A673 (cell line): ENCODE measurements around the gene SNAP91. TPM values are rescaled to one million over a fixed set of nuclear protein-coding genes. Genes with fewer than 3 reads are reported as not detected.
"Not testable (repeated sequence)": the region's sequence is repeated elsewhere in the genome, so short reads cannot be mapped to it uniquely, and the experiment has no call there.

Experiments
- BruUV-seq: library from RNA; stranded (reverse); fragments of 400-500 nt; replicated peaks from 2 replicates; lab custom pipeline; 2021; lab: Mats Ljungman, UMichigan
- CTCF ChIA-PET: fragments of 300-600 bp; sonication (Branson Sonifier 250); formaldehyde crosslinking; loops from one replicate; lab custom pipeline; 2022; ENCODE audit warnings: antibody characterized with exemption; lab: Charles Lee
- POLR2A ChIA-PET: fragments of 300-600 bp; sonication (Branson Sonifier 250); formaldehyde crosslinking; loops from one replicate; lab custom pipeline; 2022; ENCODE audit warnings: antibody characterized with exemption; ENCODE audit not compliant: low non-redundant PET; lab: Charles Lee
- DNase-seq: peaks from one replicate; pipeline ENCODE4 v3.0.0-alpha.2; 2015; ENCODE audit warnings: low spot score
- H3K27ac ChIP-seq: fragments of 200-600 bp; sonication (generic); 2 replicates; pipeline ENCODE4 v1.5.1; 2016; ENCODE audit warnings: mixed run types, low read depth, mild to moderate bottlenecking, mixed read lengths, antibody characterized with exemption, low read length; ENCODE audit not compliant: poor library complexity, severe bottlenecking
- H3K27me3 ChIP-seq: fragments of 200-600 bp; sonication (generic); replicated peaks from 2 replicates; pipeline ENCODE4 v1.6.1; 2017; ENCODE audit warnings: mixed run types, low read depth, mild to moderate bottlenecking, mixed read lengths, antibody characterized with exemption, low read length; ENCODE audit not compliant: insufficient read depth, poor library complexity
- H3K36me3 ChIP-seq: fragments of 200-600 bp; sonication (generic); 2 replicates; pipeline ENCODE4 v1.6.1; 2016; ENCODE audit warnings: mixed run types, mild to moderate bottlenecking, mixed read lengths, antibody characterized with exemption, low read length; ENCODE audit not compliant: insufficient read depth, poor library complexity, severe bottlenecking
- H3K4me1 ChIP-seq: fragments of 200-600 bp; sonication (generic); 2 replicates; pipeline ENCODE4 v1.6.1; 2017; ENCODE audit warnings: mixed run types, mild to moderate bottlenecking, mixed read lengths, antibody characterized with exemption, low read length; ENCODE audit not compliant: insufficient read depth, poor library complexity, severe bottlenecking
- H3K4me3 ChIP-seq: fragments of 200-600 bp; sonication (generic); 2 replicates; pipeline ENCODE4 v1.5.1; 2016; ENCODE audit warnings: low read depth, mixed run types, mild to moderate bottlenecking, mixed read lengths, low read length; ENCODE audit not compliant: poor library complexity, severe bottlenecking
- H3K9me3 ChIP-seq: fragments of 200-600 bp; sonication (generic); 2 replicates; pipeline ENCODE4 v1.6.1; 2016; ENCODE audit warnings: mixed run types, low read depth, mild to moderate bottlenecking, mixed read lengths, antibody characterized with exemption, low read length; ENCODE audit not compliant: poor library complexity, severe bottlenecking
- EZH2 ChIP-seq: fragments of 200-600 bp; sonication (generic); IDR thresholded peaks from 2 replicates; pipeline ENCODE4 v1.6.1; 2017; ENCODE audit warnings: borderline replicate concordance, low read depth, mild to moderate bottlenecking, mixed read lengths, antibody characterized with exemption, low read length; ENCODE audit not compliant: poor library complexity, severe bottlenecking
- intact Hi-C: fragments of 100-400 bp; cut with micrococcal nuclease; formaldehyde crosslinking; loops from one replicate; pipeline ENCODE4 v1.10.0; 2022; ENCODE audit not compliant: unreplicated experiment
- total RNA-seq: library from RNA; stranded (reverse); gene quantifications from 2 replicates; pipeline ENCODE4 v1.2.3, GENCODE V29; 2021
- TF ChIP-seq, protein P1 (sequence below): fragments of 300-800, 200-600 bp; sonication (generic); conservative IDR thresholded peaks from 2 replicates; pipeline ENCODE4 v1.5.1; 2017; ENCODE audit warnings: low read depth, mild to moderate bottlenecking, antibody characterized with exemption, low read length, moderate library complexity, mixed read lengths

SNAP91 gene
- total RNA-seq, 1 experiment from 2014 or later = 0.62 TPM

- Histone ChIP-seq H3K36me3 (no peaks in the 10 kb centered on the region), H3K4me1 (no peaks in the 10 kb centered on the region), H3K9me3 (no peaks in the 10 kb centered on the region), H3K4me3 (no peak overlapping the region), H3K27ac (no peak overlapping the region), H3K27me3 (no peaks in the 10 kb centered on the region)
- intact Hi-C loops = no loop called here
- no peak for TF ChIP-seq EZH2
- TF ChIP-seq, protein P1, sequence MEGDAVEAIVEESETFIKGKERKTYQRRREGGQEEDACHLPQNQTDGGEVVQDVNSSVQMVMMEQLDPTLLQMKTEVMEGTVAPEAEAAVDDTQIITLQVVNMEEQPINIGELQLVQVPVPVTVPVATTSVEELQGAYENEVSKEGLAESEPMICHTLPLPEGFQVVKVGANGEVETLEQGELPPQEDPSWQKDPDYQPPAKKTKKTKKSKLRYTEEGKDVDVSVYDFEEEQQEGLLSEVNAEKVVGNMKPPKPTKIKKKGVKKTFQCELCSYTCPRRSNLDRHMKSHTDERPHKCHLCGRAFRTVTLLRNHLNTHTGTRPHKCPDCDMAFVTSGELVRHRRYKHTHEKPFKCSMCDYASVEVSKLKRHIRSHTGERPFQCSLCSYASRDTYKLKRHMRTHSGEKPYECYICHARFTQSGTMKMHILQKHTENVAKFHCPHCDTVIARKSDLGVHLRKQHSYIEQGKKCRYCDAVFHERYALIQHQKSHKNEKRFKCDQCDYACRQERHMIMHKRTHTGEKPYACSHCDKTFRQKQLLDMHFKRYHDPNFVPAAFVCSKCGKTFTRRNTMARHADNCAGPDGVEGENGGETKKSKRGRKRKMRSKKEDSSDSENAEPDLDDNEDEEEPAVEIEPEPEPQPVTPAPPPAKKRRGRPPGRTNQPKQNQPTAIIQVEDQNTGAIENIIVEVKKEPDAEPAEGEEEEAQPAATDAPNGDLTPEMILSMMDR = no peak
- no peak for DNase-seq
- no TSS peak for BruUV-seq
- ChIA-PET CTCF (no interaction called here), POLR2A (no interaction called here)
Measured at GRCh38 chr6:83589076-83589475, 119.8 kb downstream of the SNAP91 start.

DNA sequence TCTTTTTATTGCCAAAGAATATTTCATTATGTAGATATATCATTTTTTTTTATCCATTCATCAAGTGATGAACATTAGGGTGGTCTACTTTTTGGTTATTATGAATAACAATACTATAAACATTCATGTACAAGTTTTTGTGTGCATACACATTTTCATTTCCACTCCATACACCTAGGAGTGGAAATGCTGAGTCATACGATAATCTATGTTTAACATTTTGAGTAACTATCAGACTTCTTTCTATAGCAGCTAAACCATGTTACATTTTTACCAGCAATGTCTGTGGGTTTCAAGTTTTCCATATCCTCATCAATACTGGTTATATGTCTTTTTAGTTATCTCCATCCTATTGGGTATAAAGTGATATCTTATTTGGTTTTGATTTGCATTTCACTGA is 130.8 kb downstream of the SNAP91 start:
- ChIA-PET POLR2A (no interaction called here), CTCF (no interaction called here)
- H3K4me3 ChIP-seq = no peak overlapping the region
- intact Hi-C loops = no loop called here
- no peaks in the 10 kb centered on the region for H3K36me3 ChIP-seq
- no peaks in the 10 kb centered on the region for H3K9me3 ChIP-seq
- no TSS peak for BruUV-seq
- H3K4me1 ChIP-seq = no peaks in the 10 kb centered on the region
- DNase-seq = no peak
- no peak overlapping the region for H3K27ac ChIP-seq
- no peaks in the 10 kb centered on the region for H3K27me3 ChIP-seq
- TF ChIP-seq, protein P1 = no peak
- no peak for TF ChIP-seq EZH2

- TF ChIP-seq, protein P1 = no peak
- TF ChIP-seq EZH2 = no peak
- no peaks in the 10 kb centered on the region for H3K4me1 ChIP-seq
- H3K36me3 ChIP-seq = no peaks in the 10 kb centered on the region
- DNase-seq = no peak
- no peaks in the 10 kb centered on the region for H3K27me3 ChIP-seq
- H3K9me3 ChIP-seq = no peaks in the 10 kb centered on the region
- CTCF ChIA-PET = no interaction called here
- H3K27ac ChIP-seq = no peak overlapping the region
- H3K4me3 ChIP-seq = no peak overlapping the region
- BruUV-seq = no TSS peak
- intact Hi-C loops = no loop called here
- POLR2A ChIA-PET = no interaction called here
Measured at GRCh38 chr6:83574783-83575182, 134.1 kb downstream of the SNAP91 start.

- H3K9me3 ChIP-seq, H3K4me3 ChIP-seq, CTCF ChIA-PET, H3K27me3 ChIP-seq, H3K4me1 ChIP-seq, POLR2A ChIA-PET, intact Hi-C loops, BruUV-seq, H3K36me3 ChIP-seq, DNase-seq, H3K27ac ChIP-seq: not testable (repeated sequence)
Measured at GRCh38 chr6:83571663-83572185, 137.2 kb downstream of the SNAP91 start.
